ENCODE data around the gene HMCN2.

Gene HMCN2

GRCh38 chr9:130341128-130341527, 75.6 kb downstream of the HMCN2 start:
- no peak for DNase-seq (ENCODE audit: low read depth)

GRCh38 chr9:130341839-130342713, 76.5 kb downstream of the HMCN2 start:
- DNase-seq (ENCODE audit: low read depth), result no peak
- no peak overlapping the region for H3K4me3 ChIP-seq (ENCODE audit: low read depth, low read length)
- TF ChIP-seq CTCF (IDR thresholded peaks at IDR 0.05; ENCODE audit: insufficient read depth, low read depth, low read length, missing control alignments), result no peak

More at GRCh38 chr9:130341128-130341527, 75.6 kb downstream of the HMCN2 start:
- no peak overlapping the region for H3K4me3 ChIP-seq (ENCODE audit: low read depth, low read length)
- no peak for TF ChIP-seq CTCF (IDR thresholded peaks at IDR 0.05; ENCODE audit: insufficient read depth, low read depth, low read length, missing control alignments)

GRCh38 chr9:130342714-130343085, 77.1 kb downstream of the HMCN2 start:
- no peak overlapping the region for H3K4me3 ChIP-seq (ENCODE audit: low read depth, low read length)
- no peak for TF ChIP-seq CTCF (IDR thresholded peaks at IDR 0.05; ENCODE audit: insufficient read depth, low read depth, low read length, missing control alignments)
- DNase-seq (ENCODE audit: low read depth), result no peak

DNA sequence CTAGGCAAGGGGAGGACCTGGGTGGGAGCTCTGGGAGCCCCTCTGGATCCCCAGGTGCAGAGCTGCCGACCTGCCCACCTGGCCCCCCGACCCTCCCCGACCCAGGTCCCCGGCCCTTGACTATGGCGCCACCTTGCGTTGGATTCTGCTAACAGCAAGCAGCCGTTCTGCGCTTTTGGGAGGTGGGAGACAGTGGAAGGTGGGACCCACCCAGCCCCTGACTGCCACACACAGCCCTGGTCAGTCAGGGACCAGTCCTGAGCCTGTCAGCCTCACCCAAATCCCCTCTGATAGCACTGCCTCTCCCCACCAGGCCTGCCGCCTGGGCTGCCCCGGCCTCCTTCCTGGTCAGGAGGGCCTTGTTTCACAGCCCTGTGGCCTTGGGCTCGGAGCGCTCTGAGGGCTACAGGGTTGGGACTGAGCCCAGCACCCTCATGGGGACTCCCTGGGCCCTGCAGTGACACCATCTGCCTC, 77.9 kb downstream of the HMCN2 start:
- peak; percentile 67 for TF ChIP-seq CTCF (IDR thresholded peaks at IDR 0.05; ENCODE audit: insufficient read depth, low read depth, low read length, missing control alignments)
- no peak for DNase-seq (ENCODE audit: low read depth)
- H3K4me3 ChIP-seq (ENCODE audit: low read depth, low read length), result no peak overlapping the region

- no peak for TF ChIP-seq CTCF (IDR thresholded peaks at IDR 0.05; ENCODE audit: insufficient read depth, low read depth, low read length, missing control alignments)
- no peak overlapping the region for H3K4me3 ChIP-seq (ENCODE audit: low read depth, low read length)
- no peak for DNase-seq (ENCODE audit: low read depth)
These were observed 78.8 kb downstream of the HMCN2 start for GRCh38 chr9:130344366-130344765.

DNA sequence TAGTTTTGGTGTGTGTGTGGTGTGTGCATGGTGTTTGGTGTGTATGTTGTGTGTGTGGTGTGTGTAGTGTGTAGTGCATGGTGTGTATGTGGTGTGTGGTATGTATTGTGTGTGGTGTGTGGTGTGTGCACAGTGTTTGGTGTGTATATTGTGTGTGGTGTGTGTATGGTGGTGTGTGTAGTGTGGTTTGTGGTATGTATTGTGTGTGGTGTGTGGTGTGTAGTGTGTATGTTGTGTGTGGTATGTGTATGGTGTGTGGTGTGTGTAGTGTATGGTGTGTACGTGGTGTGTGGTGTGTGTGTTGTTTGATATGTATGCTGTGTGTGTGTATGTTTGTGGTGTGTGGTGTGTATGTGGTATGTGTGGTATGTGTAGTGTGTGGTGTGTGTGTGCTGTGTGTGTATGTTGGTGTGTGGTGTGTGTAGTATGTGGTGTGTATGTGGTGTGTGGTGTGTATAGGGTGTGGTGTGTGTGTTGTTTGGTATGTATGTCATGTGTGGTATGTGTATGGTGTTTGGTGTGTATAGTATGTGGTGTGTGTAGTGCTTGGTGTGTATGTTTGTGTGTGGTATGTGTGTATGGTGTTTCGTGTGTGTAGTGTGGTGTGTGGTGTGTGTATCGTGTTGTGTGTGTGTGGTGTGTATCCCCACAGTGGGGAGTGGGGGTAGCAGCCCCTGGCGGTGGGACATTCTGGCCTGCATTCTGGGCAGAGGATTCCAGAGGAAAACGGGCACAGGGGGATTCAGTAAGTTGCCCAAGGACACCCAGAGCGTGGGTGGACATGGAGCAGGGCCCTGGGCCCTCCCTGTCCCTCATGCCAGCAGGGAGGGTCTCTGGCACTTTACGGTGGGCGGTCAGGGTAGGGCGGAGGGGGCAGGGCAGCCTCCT, 79.7 kb downstream of the HMCN2 start:
- H3K4me3 ChIP-seq (ENCODE audit: low read depth, low read length), result no peak overlapping the region
- no peak for TF ChIP-seq CTCF (IDR thresholded peaks at IDR 0.05; ENCODE audit: insufficient read depth, low read depth, low read length, missing control alignments)
- DNase-seq (ENCODE audit: low read depth), result no peak

All from GM12865 (cell line).